Endothelial cell of umbilical vein (primary cell): Measurements from ENCODE around the gene DUSP22. TPM values are rescaled to one million over a fixed set of nuclear protein-coding genes. Genes with fewer than 3 reads are reported as not detected.

Experiments
- BruUV-seq: library from RNA; stranded (reverse); fragments of 400-500 nt; replicated peaks from 2 replicates; lab custom pipeline; 2021; lab: Mats Ljungman, UMichigan
- CTCF ChIA-PET: fragments of 300-600, 350-600 bp; sonication (Branson Sonifier 250); formaldehyde crosslinking; loops from one replicate; lab custom pipeline; 2021; ENCODE audit warnings: antibody characterized with exemption, inconsistent platforms; lab: Charles Lee
- POLR2A ChIA-PET: fragments of 300-600, 350-600 bp; sonication (Branson Sonifier 250); formaldehyde crosslinking; loops from one replicate; lab custom pipeline; 2021; ENCODE audit warnings: antibody characterized with exemption, inconsistent platforms; lab: Charles Lee
- DNase-seq: peaks from one replicate; pipeline ENCODE4 v3.0.0-alpha.2; 2011; ENCODE audit warnings: low read depth, low spot score
- FAIRE-seq: peaks from 2 replicates; lab custom pipeline; 2011; peaks lifted over from hg19 to GRCh38; lab: Jason Lieb, UNC
- H2AFZ ChIP-seq: 2 replicates; pipeline ENCODE4 v1.6.0; 2012; ENCODE audit warnings: low read depth, low read length, control low read depth, inconsistent platforms
- H3K27ac ChIP-seq: 2 replicates; pipeline ENCODE4 v1.5.1; 2011; ENCODE audit warnings: low read depth, mild to moderate bottlenecking, control low read depth, low read length, moderate library complexity; ENCODE audit not compliant: insufficient read depth
- H3K27me3 ChIP-seq, 2 experiments: 2 replicates each; pipeline versions ENCODE4 v1.6.0 to v1.6.1; 2011; ENCODE audit warnings: low read length in 2 of 2, mixed read lengths in 1 of 2; ENCODE audit not compliant: control insufficient read depth in 2 of 2, insufficient read depth in 2 of 2
- H3K36me3 ChIP-seq, 2 experiments: 2 replicates in 1 of 2; 3 replicates in 1 of 2; pipeline ENCODE4 v1.5.1; 2011; ENCODE audit warnings: low read length in 2 of 2, mild to moderate bottlenecking in 1 of 2, moderate library complexity in 1 of 2; ENCODE audit not compliant: control insufficient read depth in 2 of 2, insufficient read depth in 2 of 2; ENCODE audit errors: extremely low read depth in 1 of 2
- H3K4me1 ChIP-seq: 3 replicates; pipeline ENCODE4 v1.5.1; 2011; ENCODE audit warnings: mild to moderate bottlenecking, low read length; ENCODE audit not compliant: control insufficient read depth, insufficient read depth; ENCODE audit errors: extremely low read depth
- H3K4me2 ChIP-seq: 2 replicates; pipeline ENCODE4 v1.6.1; 2011; ENCODE audit warnings: low read length, control low read depth, mixed read lengths; ENCODE audit not compliant: insufficient read depth
- H3K4me3 ChIP-seq, 3 experiments: fragments of 200-600 bp in 1 of 3; sonication (generic), shearing (Covaris generic) in 1 of 3; replicated peaks in 1 of 3; 2 replicates each; pipeline ENCODE4 v1.5.1; 2011 to 2016; ENCODE audit warnings: control low read depth in 3 of 3, low read length in 3 of 3, mild to moderate bottlenecking in 2 of 3, inconsistent platforms in 1 of 3, low read depth in 1 of 3, moderate library complexity in 1 of 3; ENCODE audit not compliant: insufficient read depth in 1 of 3
- H3K79me2 ChIP-seq: 2 replicates; pipeline ENCODE4 v1.6.0; 2012; ENCODE audit warnings: low read length, inconsistent platforms; ENCODE audit not compliant: control insufficient read depth, insufficient read depth
- H3K9ac ChIP-seq: replicated peaks from 2 replicates; pipeline ENCODE3; 2011; ENCODE audit warnings: low read length, control low read depth; ENCODE audit not compliant: insufficient read depth; ENCODE audit errors: extremely low read depth
- H3K9me1 ChIP-seq: replicated peaks from 3 replicates; pipeline ENCODE4 v1.6.0; 2011; ENCODE audit warnings: mild to moderate bottlenecking, low read length; ENCODE audit not compliant: control insufficient read depth, insufficient read depth; ENCODE audit errors: extremely low read depth
- H3K9me3 ChIP-seq: replicated peaks from 2 replicates; pipeline ENCODE4 v1.5.1; 2012; ENCODE audit warnings: low read length, inconsistent platforms; ENCODE audit not compliant: control insufficient read depth, insufficient read depth
- H4K20me1 ChIP-seq: replicated peaks from 2 replicates; pipeline ENCODE3; 2011; ENCODE audit warnings: mild to moderate bottlenecking, low read length; ENCODE audit not compliant: control insufficient read depth, insufficient read depth; ENCODE audit errors: extremely low read depth
- EZH2 ChIP-seq: IDR thresholded peaks from 2 replicates; pipeline ENCODE4 v1.6.1; 2012; ENCODE audit warnings: borderline replicate concordance, low read depth, mild to moderate bottlenecking, moderate library complexity, low read length, inconsistent platforms; ENCODE audit not compliant: severe bottlenecking
- FOS ChIP-seq: IDR thresholded peaks from 2 replicates; pipeline ENCODE4 v1.6.1; 2011; ENCODE audit warnings: mild to moderate bottlenecking, low read length, moderate library complexity, borderline replicate concordance; ENCODE audit not compliant: insufficient read depth
- GATA2 ChIP-seq: IDR thresholded peaks from 2 replicates; pipeline ENCODE4 v1.7.0; 2011; ENCODE audit warnings: low read depth, mild to moderate bottlenecking, moderate library complexity, mixed read lengths, low read length; ENCODE audit not compliant: insufficient read length, insufficient read depth
- JUN ChIP-seq: IDR thresholded peaks from 2 replicates; pipeline ENCODE4 v1.6.1; 2011; ENCODE audit warnings: borderline replicate concordance, low read depth; ENCODE audit not compliant: insufficient read length, insufficient read depth
- MAX ChIP-seq: IDR thresholded peaks from 2 replicates; pipeline ENCODE4 v1.6.1; 2011; ENCODE audit not compliant: insufficient read depth, insufficient read length
- MYC ChIP-seq: IDR thresholded peaks from one replicate; pipeline ENCODE4 v1.6.1; 2011; ENCODE audit warnings: mild to moderate bottlenecking, low read depth, low read length
- POLR2A ChIP-seq: IDR thresholded peaks from 2 replicates; pipeline ENCODE4 v1.6.1; 2012; ENCODE audit warnings: low read depth, mild to moderate bottlenecking, control low read depth, low read length
- POLR2AphosphoS5 ChIP-seq: IDR thresholded peaks from 2 replicates; pipeline ENCODE4 v1.6.1; 2012; ENCODE audit warnings: low read depth, mild to moderate bottlenecking, control low read depth, low read length, moderate library complexity; ENCODE audit not compliant: insufficient read depth
- dilution Hi-C: fragments of 300-500 bp; cut with MboI; formaldehyde crosslinking; loops from one replicate; pipeline ENCODE4 v1.15.0; 2019; ENCODE audit warnings: low sequenced_read_pairs; ENCODE audit not compliant: extremely low pct_ligation_motif_present
- intact Hi-C: fragments of 100-400 bp; cut with micrococcal nuclease; formaldehyde crosslinking; loops from one replicate; pipeline ENCODE4 v1.10.0; 2022
- polyA plus RNA-seq, 4 experiments: library from polyadenylated mRNA; depleted of rRNA in 3 of 4; stranded (reverse) in 3 of 4; unstranded in 1 of 4; fragments of >200 nt; gene quantifications; 2 replicates each; pipeline versions ENCODE4 v1.2.1 to v1.2.3, GENCODE V29; 2011 to 2012; ENCODE audit warnings: missing spikeins in 1 of 4
- total RNA-seq: library from RNA; stranded (reverse); gene quantifications from 2 replicates; pipeline ENCODE4 v1.2.3, GENCODE V29; 2021
- TF ChIP-seq, protein P1 (sequence below), 2 donors: IDR thresholded peaks; 1 replicate in 1 of 2; 2 replicates in 1 of 2; pipeline ENCODE4 v1.5.1; 2011; ENCODE audit warnings: low read length in 2 of 2, mild to moderate bottlenecking in 2 of 2, moderate library complexity in 2 of 2, control low read depth in 1 of 2, inconsistent platforms in 1 of 2, low read depth in 1 of 2; ENCODE audit not compliant: insufficient read depth in 1 of 2; ENCODE audit errors: extremely low read depth in 1 of 2

DUSP22 gene
- total and polyA plus RNA-seq, 2 donors (not counting 3 experiments of a cell fraction or from before 2014, with no cell fraction given): 23.2 to 33.9 TPM

DNA sequence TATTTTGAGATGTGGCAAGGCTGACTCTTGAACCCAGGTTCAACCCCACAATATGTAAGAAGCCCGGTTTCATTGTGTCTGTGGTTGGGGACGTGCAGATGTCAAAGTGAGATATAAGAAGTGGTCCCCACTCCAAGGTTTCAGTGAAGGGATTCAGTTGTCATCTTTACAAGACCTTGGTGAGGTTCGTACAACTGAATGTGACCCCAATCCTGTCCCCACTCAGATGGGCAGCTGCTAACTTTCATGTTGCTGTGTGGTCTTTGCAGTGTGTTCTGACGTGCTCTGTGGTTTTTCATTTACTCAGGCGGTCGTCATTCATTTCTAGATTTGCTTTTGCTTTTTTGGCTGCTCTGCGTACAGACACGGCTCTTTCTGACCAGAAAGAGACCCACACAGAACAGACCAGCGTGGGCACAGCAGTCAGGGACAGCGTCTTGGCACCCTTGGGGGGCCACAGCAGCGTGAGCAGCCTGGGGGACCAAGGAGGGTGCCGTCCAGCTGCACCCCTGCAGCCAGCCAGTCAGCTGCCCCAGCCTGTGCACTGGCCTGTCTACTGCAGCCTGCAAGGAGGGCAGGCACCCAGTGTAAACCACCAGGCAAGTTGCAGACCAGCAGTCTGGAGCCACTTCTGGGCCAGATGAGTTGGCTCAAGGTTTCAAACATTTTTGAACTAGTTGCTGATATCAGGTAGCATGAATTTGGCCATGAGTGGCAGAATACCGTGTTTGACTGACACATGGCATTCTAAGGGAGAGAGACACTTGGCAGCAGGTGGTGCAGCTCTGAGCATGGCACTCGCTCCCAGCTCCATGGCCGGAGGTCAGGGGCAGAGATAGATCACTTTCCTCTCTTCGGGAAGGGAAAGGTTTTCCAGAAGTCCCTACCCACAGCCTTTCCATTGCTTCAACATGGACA is 49.9 kb downstream of the DUSP22 start:
- no peaks in the 10 kb centered on the region for H4K20me1 ChIP-seq
- H3K9me3 ChIP-seq: no peaks in the 10 kb centered on the region
- BruUV-seq: no TSS peak
- H3K4me1 ChIP-seq: no peaks in the 10 kb centered on the region
- DNase-seq: no peak
- intact Hi-C loops: no loop called here
- ChIA-PET POLR2A (no interaction called here), CTCF (interaction anchor here (0.8 to 0.9 kb wide), 2 partner anchors 9 to 10 kb away, joined by 3 read pairs; no protein-coding TSS in a partner anchor)
- peaks cover 0 to 3% of the 10 kb centered on the region in 2 experiments for H3K36me3 ChIP-seq
- no peaks in the 10 kb centered on the region for H3K9me1 ChIP-seq
- H3K27ac ChIP-seq: no peak overlapping the region
- H3K4me3 ChIP-seq: no peak overlapping the region
- dilution Hi-C loops: no loop called here
- H3K9ac ChIP-seq: no peak overlapping the region
- no peak overlapping the region for H2AFZ ChIP-seq
- H3K27me3 ChIP-seq: no peaks in the 10 kb centered on the region
- TF ChIP-seq GATA2: no peak
- no peak for TF ChIP-seq JUN
- TF ChIP-seq, protein P1, sequence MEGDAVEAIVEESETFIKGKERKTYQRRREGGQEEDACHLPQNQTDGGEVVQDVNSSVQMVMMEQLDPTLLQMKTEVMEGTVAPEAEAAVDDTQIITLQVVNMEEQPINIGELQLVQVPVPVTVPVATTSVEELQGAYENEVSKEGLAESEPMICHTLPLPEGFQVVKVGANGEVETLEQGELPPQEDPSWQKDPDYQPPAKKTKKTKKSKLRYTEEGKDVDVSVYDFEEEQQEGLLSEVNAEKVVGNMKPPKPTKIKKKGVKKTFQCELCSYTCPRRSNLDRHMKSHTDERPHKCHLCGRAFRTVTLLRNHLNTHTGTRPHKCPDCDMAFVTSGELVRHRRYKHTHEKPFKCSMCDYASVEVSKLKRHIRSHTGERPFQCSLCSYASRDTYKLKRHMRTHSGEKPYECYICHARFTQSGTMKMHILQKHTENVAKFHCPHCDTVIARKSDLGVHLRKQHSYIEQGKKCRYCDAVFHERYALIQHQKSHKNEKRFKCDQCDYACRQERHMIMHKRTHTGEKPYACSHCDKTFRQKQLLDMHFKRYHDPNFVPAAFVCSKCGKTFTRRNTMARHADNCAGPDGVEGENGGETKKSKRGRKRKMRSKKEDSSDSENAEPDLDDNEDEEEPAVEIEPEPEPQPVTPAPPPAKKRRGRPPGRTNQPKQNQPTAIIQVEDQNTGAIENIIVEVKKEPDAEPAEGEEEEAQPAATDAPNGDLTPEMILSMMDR (IDR thresholded peaks at IDR 0.05; ENCODE audit: extremely low read depth in 1 of 2, insufficient read depth in 1 of 2, low read depth in 1 of 2, low read length in 2 of 2): no peak
- no peak for TF ChIP-seq POLR2AphosphoS5
- no peak for TF ChIP-seq FOS
- TF ChIP-seq POLR2A: no peak
- TF ChIP-seq MAX: no peak
- no peak for TF ChIP-seq MYC
- TF ChIP-seq EZH2: no peak
- H3K79me2 ChIP-seq: no peaks in the 10 kb centered on the region
- no peak overlapping the region for H3K4me2 ChIP-seq
- no peak for FAIRE-seq
